ENCODE data around the gene PCDH17.

The PCDH17 gene

GRCh38 chr13:57666131-57666953, 34.8 kb downstream of the PCDH17 start:
- no peak overlapping the region for H3K27ac ChIP-seq (ENCODE audit: low read depth in 2 of 2, low read length in 2 of 2)
- no peaks in the 10 kb centered on the region for H3K27me3 ChIP-seq (ENCODE audit: control insufficient read depth in 2 of 2, insufficient read depth in 2 of 2, low read length in 2 of 2)
- H3K4me1 ChIP-seq (ENCODE audit: control insufficient read depth in 2 of 2, insufficient read depth in 2 of 2, low read length in 2 of 2): no peaks in the 10 kb centered on the region
- H3K4me3 ChIP-seq (ENCODE audit: low read length in 2 of 2): no peak overlapping the region
- H3K9me3 ChIP-seq (ENCODE audit: control insufficient read depth in 2 of 2, low read length in 2 of 2): no peaks in the 10 kb centered on the region
- H3K9ac ChIP-seq (ENCODE audit: low read depth in 1 of 2, low read length in 2 of 2): no peak overlapping the region
- no peaks in the 10 kb centered on the region for H3K36me3 ChIP-seq (ENCODE audit: control insufficient read depth in 2 of 2, insufficient read depth in 2 of 2, low read length in 2 of 2)

- Histone ChIP-seq H3K36me3 (ENCODE audit: control insufficient read depth in 2 of 2, insufficient read depth in 2 of 2, low read length in 2 of 2) (no peaks in the 10 kb centered on the region), H3K9me3 (ENCODE audit: control insufficient read depth in 2 of 2, low read length in 2 of 2) (peaks cover 0 to 3% of the 10 kb centered on the region in 2 donors), H3K4me1 (ENCODE audit: control insufficient read depth in 2 of 2, insufficient read depth in 2 of 2, low read length in 2 of 2) (no peaks in the 10 kb centered on the region), H3K27ac (ENCODE audit: low read depth in 2 of 2, low read length in 2 of 2) (no peak overlapping the region), H3K9ac (ENCODE audit: low read depth in 1 of 2, low read length in 2 of 2) (no peak overlapping the region), H3K27me3 (ENCODE audit: control insufficient read depth in 2 of 2, insufficient read depth in 2 of 2, low read length in 2 of 2) (no peaks in the 10 kb centered on the region), H3K4me3 (ENCODE audit: low read length in 2 of 2) (no peak overlapping the region)
These were observed 40.6 kb downstream of the PCDH17 start for GRCh38 chr13:57672168-57672567.

- no peak overlapping the region for H3K4me3 ChIP-seq (ENCODE audit: low read length in 2 of 2)
- peaks cover 0 to 3% of the 10 kb centered on the region in 2 donors for H3K9me3 ChIP-seq (ENCODE audit: control insufficient read depth in 2 of 2, low read length in 2 of 2)
- no peak overlapping the region for H3K9ac ChIP-seq (ENCODE audit: low read depth in 1 of 2, low read length in 2 of 2)
- H3K4me1 ChIP-seq (ENCODE audit: control insufficient read depth in 2 of 2, insufficient read depth in 2 of 2, low read length in 2 of 2): no peaks in the 10 kb centered on the region
- no peaks in the 10 kb centered on the region for H3K27me3 ChIP-seq (ENCODE audit: control insufficient read depth in 2 of 2, insufficient read depth in 2 of 2, low read length in 2 of 2)
- no peak overlapping the region for H3K27ac ChIP-seq (ENCODE audit: low read depth in 2 of 2, low read length in 2 of 2)
- H3K36me3 ChIP-seq (ENCODE audit: control insufficient read depth in 2 of 2, insufficient read depth in 2 of 2, low read length in 2 of 2): no peaks in the 10 kb centered on the region
These were observed 41.7 kb downstream of the PCDH17 start for GRCh38 chr13:57673197-57673596.

GRCh38 chr13:57675526-57675925, 44.0 kb downstream of the PCDH17 start:
- Histone ChIP-seq H3K27me3 (ENCODE audit: control insufficient read depth in 2 of 2, insufficient read depth in 2 of 2, low read length in 2 of 2) (no peaks in the 10 kb centered on the region), H3K27ac (ENCODE audit: low read depth in 2 of 2, low read length in 2 of 2) (no peak overlapping the region), H3K9ac (ENCODE audit: low read depth in 1 of 2, low read length in 2 of 2) (no peak overlapping the region), H3K4me3 (ENCODE audit: low read length in 2 of 2) (no peak overlapping the region), H3K36me3 (ENCODE audit: control insufficient read depth in 2 of 2, insufficient read depth in 2 of 2, low read length in 2 of 2) (no peaks in the 10 kb centered on the region), H3K9me3 (ENCODE audit: control insufficient read depth in 2 of 2, low read length in 2 of 2) (peaks cover 0 to 3% of the 10 kb centered on the region in 2 donors), H3K4me1 (ENCODE audit: control insufficient read depth in 2 of 2, insufficient read depth in 2 of 2, low read length in 2 of 2) (no peaks in the 10 kb centered on the region)

- no peak overlapping the region for H3K9ac ChIP-seq (ENCODE audit: low read depth in 1 of 2, low read length in 2 of 2)
- H3K4me1 ChIP-seq (ENCODE audit: control insufficient read depth in 2 of 2, insufficient read depth in 2 of 2, low read length in 2 of 2): no peaks in the 10 kb centered on the region
- H3K9me3 ChIP-seq (ENCODE audit: control insufficient read depth in 2 of 2, low read length in 2 of 2): no peaks in the 10 kb centered on the region
- no peak overlapping the region for H3K4me3 ChIP-seq (ENCODE audit: low read length in 2 of 2)
- no peaks in the 10 kb centered on the region for H3K36me3 ChIP-seq (ENCODE audit: control insufficient read depth in 2 of 2, insufficient read depth in 2 of 2, low read length in 2 of 2)
- H3K27me3 ChIP-seq (ENCODE audit: control insufficient read depth in 2 of 2, insufficient read depth in 2 of 2, low read length in 2 of 2): no peaks in the 10 kb centered on the region
- no peak overlapping the region for H3K27ac ChIP-seq (ENCODE audit: low read depth in 2 of 2, low read length in 2 of 2)
These were observed 49.1 kb downstream of the PCDH17 start for GRCh38 chr13:57680609-57681008.

- Histone ChIP-seq H3K9me3 (ENCODE audit: control insufficient read depth in 2 of 2, low read length in 2 of 2) (no peaks in the 10 kb centered on the region), H3K27ac (ENCODE audit: low read depth in 2 of 2, low read length in 2 of 2) (no peak overlapping the region), H3K9ac (ENCODE audit: low read depth in 1 of 2, low read length in 2 of 2) (no peak overlapping the region)
These were observed 50.7 kb downstream of the PCDH17 start for GRCh38 chr13:57682128-57682716.

GRCh38 chr13:57698851-57699250, 67.3 kb downstream of the PCDH17 start:
- Histone ChIP-seq H3K27me3 (ENCODE audit: control insufficient read depth in 2 of 2, insufficient read depth in 2 of 2, low read length in 2 of 2) (no peaks in the 10 kb centered on the region), H3K9me3 (ENCODE audit: control insufficient read depth in 2 of 2, low read length in 2 of 2) (no peaks in the 10 kb centered on the region), H3K4me3 (ENCODE audit: low read length in 2 of 2) (no peak overlapping the region), H3K27ac (ENCODE audit: low read depth in 2 of 2, low read length in 2 of 2) (no peak overlapping the region), H3K36me3 (ENCODE audit: control insufficient read depth in 2 of 2, insufficient read depth in 2 of 2, low read length in 2 of 2) (no peaks in the 10 kb centered on the region), H3K9ac (ENCODE audit: low read depth in 1 of 2, low read length in 2 of 2) (no peak overlapping the region), H3K4me1 (ENCODE audit: control insufficient read depth in 2 of 2, insufficient read depth in 2 of 2, low read length in 2 of 2) (no peaks in the 10 kb centered on the region)

More at GRCh38 chr13:57682128-57682716, 50.7 kb downstream of the PCDH17 start:
- no peaks in the 10 kb centered on the region for H3K27me3 ChIP-seq (ENCODE audit: control insufficient read depth in 2 of 2, insufficient read depth in 2 of 2, low read length in 2 of 2)
- H3K36me3 ChIP-seq (ENCODE audit: control insufficient read depth in 2 of 2, insufficient read depth in 2 of 2, low read length in 2 of 2): no peaks in the 10 kb centered on the region
- no peaks in the 10 kb centered on the region for H3K4me1 ChIP-seq (ENCODE audit: control insufficient read depth in 2 of 2, insufficient read depth in 2 of 2, low read length in 2 of 2)
- H3K4me3 ChIP-seq (ENCODE audit: low read length in 2 of 2): no peak overlapping the region

GRCh38 chr13:57704031-57704430, 72.5 kb downstream of the PCDH17 start:
- Histone ChIP-seq H3K36me3 (ENCODE audit: control insufficient read depth in 2 of 2, insufficient read depth in 2 of 2, low read length in 2 of 2) (no peaks in the 10 kb centered on the region), H3K9me3 (ENCODE audit: control insufficient read depth in 2 of 2, low read length in 2 of 2) (no peaks in the 10 kb centered on the region), H3K4me3 (ENCODE audit: low read length in 2 of 2) (no peak overlapping the region), H3K9ac (ENCODE audit: low read depth in 1 of 2, low read length in 2 of 2) (no peak overlapping the region), H3K4me1 (ENCODE audit: control insufficient read depth in 2 of 2, insufficient read depth in 2 of 2, low read length in 2 of 2) (no peaks in the 10 kb centered on the region), H3K27me3 (ENCODE audit: control insufficient read depth in 2 of 2, insufficient read depth in 2 of 2, low read length in 2 of 2) (no peaks in the 10 kb centered on the region), H3K27ac (ENCODE audit: low read depth in 2 of 2, low read length in 2 of 2) (no peak overlapping the region)

- no peak overlapping the region for H3K4me3 ChIP-seq (ENCODE audit: low read length in 2 of 2)
- H3K9me3 ChIP-seq (ENCODE audit: control insufficient read depth in 2 of 2, low read length in 2 of 2): no peaks in the 10 kb centered on the region
These were observed 84.8 kb downstream of the PCDH17 start for GRCh38 chr13:57716295-57716694.

GRCh38 chr13:57724486-57725272, 93.1 kb downstream of the PCDH17 start:
- no peak overlapping the region for H3K4me3 ChIP-seq (ENCODE audit: low read length in 2 of 2)
- no peaks in the 10 kb centered on the region for H3K9me3 ChIP-seq (ENCODE audit: control insufficient read depth in 2 of 2, low read length in 2 of 2)
- no peak overlapping the region for H3K9ac ChIP-seq (ENCODE audit: low read depth in 1 of 2, low read length in 2 of 2)
- H3K4me1 ChIP-seq (ENCODE audit: control insufficient read depth in 2 of 2, insufficient read depth in 2 of 2, low read length in 2 of 2): no peaks in the 10 kb centered on the region
- H3K27ac ChIP-seq (ENCODE audit: low read depth in 2 of 2, low read length in 2 of 2): no peak overlapping the region
- no peaks in the 10 kb centered on the region for H3K27me3 ChIP-seq (ENCODE audit: control insufficient read depth in 2 of 2, insufficient read depth in 2 of 2, low read length in 2 of 2)
- no peaks in the 10 kb centered on the region for H3K36me3 ChIP-seq (ENCODE audit: control insufficient read depth in 2 of 2, insufficient read depth in 2 of 2, low read length in 2 of 2)

More at GRCh38 chr13:57716295-57716694, 84.8 kb downstream of the PCDH17 start:
- no peak overlapping the region for H3K9ac ChIP-seq (ENCODE audit: low read depth in 1 of 2, low read length in 2 of 2)
- no peaks in the 10 kb centered on the region for H3K4me1 ChIP-seq (ENCODE audit: control insufficient read depth in 2 of 2, insufficient read depth in 2 of 2, low read length in 2 of 2)
- H3K27ac ChIP-seq (ENCODE audit: low read depth in 2 of 2, low read length in 2 of 2): no peak overlapping the region
- no peaks in the 10 kb centered on the region for H3K27me3 ChIP-seq (ENCODE audit: control insufficient read depth in 2 of 2, insufficient read depth in 2 of 2, low read length in 2 of 2)
- no peaks in the 10 kb centered on the region for H3K36me3 ChIP-seq (ENCODE audit: control insufficient read depth in 2 of 2, insufficient read depth in 2 of 2, low read length in 2 of 2)
